ENCODE results near the gene NT5C3A.

DNA sequence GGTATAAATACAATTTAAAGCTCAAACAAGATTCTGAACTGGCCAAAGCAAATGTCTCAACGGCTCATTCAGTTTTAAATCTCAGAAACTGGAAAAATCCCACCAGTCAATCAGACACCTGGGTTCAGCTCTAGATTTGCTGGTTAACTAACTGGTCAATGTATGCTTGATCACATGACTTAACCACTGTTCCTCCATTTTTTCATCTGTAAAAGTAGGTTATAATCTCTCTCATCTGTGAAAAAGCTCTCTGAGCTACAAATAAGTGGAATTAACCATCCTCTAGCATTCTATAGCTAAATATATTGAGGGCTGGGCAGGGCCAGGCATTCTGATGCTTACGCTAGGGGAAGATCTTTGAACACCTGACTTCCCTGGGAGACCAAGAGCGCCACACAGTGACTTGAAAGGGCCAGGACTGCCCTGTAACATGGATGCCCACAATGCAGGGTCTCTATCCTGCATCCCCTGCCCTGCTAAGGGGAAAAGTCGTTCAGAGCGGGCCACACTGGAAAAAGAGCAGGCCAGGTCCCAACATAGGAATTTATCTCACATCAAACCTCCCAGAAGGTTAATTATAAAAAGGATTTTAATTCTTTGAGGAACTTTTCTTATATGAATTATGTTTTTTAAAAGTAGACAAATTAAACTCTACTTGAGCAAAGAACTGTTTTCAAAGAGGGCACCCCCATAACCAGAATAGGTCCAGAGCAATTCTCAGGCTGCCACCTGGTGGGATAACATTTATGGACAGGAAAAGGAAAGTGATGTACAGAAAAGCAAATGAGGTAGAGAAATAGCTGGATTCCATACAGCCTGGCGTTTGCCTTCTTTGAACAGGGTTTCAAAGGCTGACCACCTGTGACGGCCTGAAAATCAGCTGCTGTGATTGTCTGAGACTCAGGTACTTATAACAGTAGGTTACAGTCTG lies 44.8 kb upstream of the NT5C3A start:
- TF ChIP-seq SIX5 (IDR thresholded peaks at IDR 0.05; ENCODE audit: borderline replicate concordance in 1 of 2, insufficient read depth in 1 of 2, low read depth in 1 of 2, low read length in 2 of 2), result no peak
- TF ChIP-seq IRF2 (CRISPR knock-in tag; IDR thresholded peaks at IDR 0.05), result no peak
- no peak for TF ChIP-seq MAFF (IDR thresholded peaks at IDR 0.05; ENCODE audit: low read length)
- no peak for TF ChIP-seq KLF10 (CRISPR knock-in tag; IDR thresholded peaks at IDR 0.05)
